Cortex of kidney (tissue), 1 donor: ENCODE results near the gene IMMT.

Experiments used
- DNase-seq: peaks from one replicate; lab custom pipeline; 2025; lab: John Stamatoyannopoulos, UW

IMMT gene

GRCh38 chr2:86226636-86227520 lies 31.6 kb upstream of the IMMT start:
- no peak for DNase-seq

DNA sequence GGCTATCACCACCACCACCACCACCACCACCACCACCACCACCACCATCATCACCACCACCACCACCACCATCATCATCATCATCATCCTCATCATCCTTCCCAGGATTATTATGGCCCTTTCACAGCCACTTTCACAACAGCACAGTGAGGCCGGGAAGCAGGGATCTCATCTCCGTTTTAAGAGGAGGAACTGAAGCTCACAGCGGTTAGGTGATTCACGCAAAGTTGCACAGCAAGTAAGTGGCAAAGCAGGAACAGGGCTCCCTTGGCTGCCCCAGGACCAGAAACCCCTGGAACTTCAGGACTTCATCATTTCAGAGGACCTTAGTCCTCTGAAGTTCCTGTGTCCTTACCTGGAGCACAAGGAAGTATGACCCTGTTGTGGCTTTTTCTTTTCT lies 30.8 kb upstream of the IMMT start:
- DNase-seq: no peak

DNA sequence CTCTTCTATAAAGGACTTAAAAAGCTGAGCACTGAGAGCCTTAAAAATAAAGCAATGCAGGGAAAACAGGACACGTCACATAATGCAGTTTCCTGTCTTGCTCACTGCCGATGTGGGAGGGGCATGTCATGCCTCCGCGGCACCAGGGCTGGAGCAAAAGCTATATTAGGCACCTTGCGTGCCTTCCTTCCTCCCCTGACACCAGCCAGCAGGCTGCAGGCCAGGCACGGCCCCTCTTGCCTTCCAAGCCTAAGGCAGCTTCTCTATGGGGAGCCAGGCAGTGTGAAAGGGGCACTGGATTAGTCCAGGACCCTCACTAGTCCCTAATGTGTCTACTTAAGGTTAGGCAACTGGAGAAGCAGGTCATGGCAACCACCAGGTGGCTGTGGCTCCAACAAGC lies 30.3 kb upstream of the IMMT start:
- no peak for DNase-seq

DNA sequence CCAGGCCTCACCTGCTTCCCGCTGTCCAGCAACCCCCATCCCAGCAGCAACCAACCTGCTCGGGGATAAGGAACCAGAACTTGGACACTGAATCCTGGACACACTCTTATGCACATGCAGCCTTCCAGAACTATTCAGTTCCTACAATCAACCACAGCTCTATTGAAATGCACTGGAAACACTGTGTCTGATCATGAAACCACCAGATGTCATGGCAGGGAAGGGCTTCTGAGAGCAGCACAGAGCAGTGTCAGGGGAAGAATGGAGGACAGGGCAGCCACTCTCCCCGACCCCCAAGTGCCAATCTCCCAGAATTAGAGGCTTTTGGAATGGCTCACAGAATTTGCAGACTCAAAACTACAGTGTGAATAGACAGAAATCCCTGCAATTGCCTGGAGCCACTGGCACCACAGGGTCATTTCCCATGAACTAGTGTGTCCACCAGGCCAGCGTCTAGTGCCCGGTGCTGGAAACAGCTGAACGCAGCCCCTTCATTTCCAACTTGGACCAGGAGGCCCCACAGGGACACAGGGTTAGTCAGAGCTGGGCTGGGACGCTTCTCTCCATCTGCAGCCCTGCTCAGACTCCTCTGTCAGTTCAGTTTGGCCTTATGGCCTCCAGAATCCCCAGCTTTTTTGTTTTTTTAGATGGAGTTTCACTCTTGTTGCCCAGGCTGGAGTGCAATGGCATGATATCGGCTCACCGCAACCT lies 29.5 kb upstream of the IMMT start:
- DNase-seq: no peak

GRCh38 chr2:86223927-86224560 lies 28.8 kb upstream of the IMMT start:
- no peak for DNase-seq

- no peak for DNase-seq
Measured at GRCh38 chr2:86223140-86223926, 28.1 kb upstream of the IMMT start.

DNA sequence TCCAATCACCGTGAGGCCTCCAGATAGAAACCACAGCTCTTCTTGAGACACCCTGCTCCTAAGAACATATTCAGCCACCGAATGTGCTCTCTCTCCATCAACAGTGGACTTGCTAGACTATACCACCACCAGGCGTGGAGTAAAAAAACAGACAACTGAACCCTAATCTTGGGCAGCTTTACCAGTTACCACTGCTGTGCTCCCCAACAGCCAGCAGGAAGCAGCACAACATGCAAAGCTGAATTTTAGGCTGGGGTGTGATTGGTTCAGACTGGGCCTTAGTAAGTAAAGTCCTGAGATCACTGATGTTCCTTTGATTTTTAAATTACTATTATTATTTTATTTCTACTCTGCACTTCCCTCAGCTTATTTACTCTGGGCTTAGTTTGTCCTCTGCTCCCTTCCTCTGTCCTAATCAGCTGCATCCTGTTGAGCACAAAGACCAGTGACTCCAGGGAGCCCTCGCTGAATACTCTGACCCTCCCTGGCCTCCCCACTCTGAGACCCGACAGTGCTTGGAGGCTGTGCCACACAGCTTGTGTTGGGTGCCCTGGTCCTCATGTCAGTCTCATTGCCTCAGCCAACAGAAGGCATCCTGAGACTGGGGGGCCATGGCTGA lies 25.9 kb upstream of the IMMT start:
- no peak for DNase-seq

GRCh38 chr2:86219896-86220295 lies 24.6 kb upstream of the IMMT start:
- DNase-seq: no peak

DNA sequence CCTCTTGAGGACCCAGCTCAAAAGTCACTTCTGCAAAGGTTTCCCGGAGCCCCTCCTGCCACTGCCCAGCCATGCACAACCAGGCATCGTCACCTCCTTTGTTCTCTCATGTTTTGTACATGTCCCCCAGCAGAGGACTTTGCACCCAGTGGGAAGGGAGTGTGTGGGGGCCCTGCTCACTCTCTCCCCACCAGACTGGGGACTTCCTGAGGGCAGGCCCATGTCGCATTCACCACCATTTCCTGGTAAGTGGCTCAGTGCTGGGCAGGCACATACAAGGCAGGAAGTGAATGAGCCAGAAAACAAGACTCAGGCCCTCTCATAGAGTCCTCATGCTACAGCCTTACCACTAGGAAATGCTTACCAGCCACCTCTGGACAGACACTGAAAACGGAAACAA lies 22.9 kb upstream of the IMMT start:
- no peak for DNase-seq

DNA sequence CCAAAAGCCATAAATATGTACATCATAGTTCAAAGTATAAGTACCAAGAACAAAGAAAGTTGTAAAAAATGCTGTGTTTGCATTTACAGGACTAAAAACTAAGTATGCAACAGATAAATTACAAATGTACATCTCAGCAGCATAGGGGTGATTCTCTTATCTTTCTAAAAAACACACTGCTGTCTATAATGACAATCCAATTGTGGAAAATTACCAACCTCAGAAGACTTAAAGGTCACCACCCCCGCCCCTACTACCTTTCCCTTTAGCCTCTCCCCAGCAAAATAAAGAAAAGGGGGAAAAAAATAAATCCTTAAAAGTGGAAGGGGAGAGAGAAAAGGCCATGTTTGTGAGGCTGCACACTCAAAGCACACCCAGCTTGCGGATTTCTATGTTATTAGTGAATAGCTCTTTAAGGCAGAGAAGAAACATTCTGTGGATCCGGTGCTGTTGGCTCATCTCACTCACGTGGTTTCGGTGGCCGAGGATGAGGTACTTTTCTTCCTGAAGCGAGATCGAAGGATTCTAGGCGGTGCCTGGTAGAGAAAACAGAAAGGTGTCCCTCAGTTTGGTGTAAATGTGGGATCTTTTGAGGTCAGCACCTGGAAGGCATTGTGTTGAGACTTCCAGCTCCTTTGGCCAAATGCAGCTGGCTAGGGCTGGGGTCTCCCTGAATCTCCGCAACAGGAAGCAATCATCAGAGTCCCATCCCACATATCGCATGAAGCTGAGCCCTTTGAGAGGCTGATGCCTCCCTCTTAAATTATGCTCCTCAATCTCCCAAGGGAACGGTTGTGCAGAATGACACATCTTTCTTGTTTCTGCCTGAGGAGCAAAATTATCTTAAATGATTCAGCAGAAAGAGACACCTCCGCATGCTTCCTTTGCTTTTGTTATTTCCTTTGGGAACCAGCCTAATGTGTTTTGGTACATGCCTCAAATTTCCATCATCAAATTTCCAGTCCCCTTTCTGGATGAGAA lies 21.6 kb upstream of the IMMT start:
- no peak for DNase-seq

DNA sequence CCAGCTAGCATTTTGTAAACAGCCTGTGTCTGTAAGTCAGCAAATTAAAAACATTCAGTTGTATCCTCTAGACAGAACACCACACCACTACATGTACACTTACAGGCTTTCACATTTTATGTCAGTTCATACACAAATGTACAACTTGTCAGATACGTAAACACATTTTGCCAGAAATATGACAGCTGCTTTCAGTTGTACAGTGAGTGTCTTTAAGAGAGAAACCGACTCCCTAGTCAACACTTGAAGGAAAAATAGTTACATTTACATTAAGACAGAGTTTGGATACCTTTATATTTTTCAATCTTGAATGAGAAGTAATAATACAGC lies 19.2 kb upstream of the IMMT start:
- no peak for DNase-seq

- no peak for DNase-seq
Measured at GRCh38 chr2:86213699-86214502, 18.6 kb upstream of the IMMT start.

- no peak for DNase-seq
Measured at GRCh38 chr2:86213056-86213455, 17.8 kb upstream of the IMMT start.

GRCh38 chr2:86211796-86212188 lies 16.5 kb upstream of the IMMT start:
- DNase-seq: no peak

GRCh38 chr2:86211033-86211795 lies 16.0 kb upstream of the IMMT start:
- DNase-seq: no peak

GRCh38 chr2:86204458-86204857 lies 9.2 kb upstream of the IMMT start:
- no peak for DNase-seq

DNA sequence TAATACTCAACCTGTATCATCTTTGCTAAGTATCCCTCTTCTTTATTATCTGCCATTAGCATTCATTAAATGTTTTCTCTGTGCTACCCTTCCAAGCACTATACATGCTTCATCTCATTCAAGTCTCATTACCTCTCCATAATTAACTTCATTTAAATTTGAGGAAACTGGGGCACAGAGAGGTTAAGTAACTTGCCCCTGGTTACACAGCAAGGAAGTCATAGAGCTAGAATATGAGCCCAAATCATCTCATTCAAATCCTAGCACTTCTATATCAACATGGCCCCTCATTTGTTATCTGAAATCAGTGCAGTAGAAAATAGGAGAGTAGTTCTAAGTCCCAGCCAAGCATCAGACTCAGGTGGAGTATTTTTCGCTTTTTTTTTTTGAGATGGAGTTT lies 8.4 kb upstream of the IMMT start:
- DNase-seq: no peak

- no peak for DNase-seq
Measured at GRCh38 chr2:86202702-86203101, 7.4 kb upstream of the IMMT start.

DNA sequence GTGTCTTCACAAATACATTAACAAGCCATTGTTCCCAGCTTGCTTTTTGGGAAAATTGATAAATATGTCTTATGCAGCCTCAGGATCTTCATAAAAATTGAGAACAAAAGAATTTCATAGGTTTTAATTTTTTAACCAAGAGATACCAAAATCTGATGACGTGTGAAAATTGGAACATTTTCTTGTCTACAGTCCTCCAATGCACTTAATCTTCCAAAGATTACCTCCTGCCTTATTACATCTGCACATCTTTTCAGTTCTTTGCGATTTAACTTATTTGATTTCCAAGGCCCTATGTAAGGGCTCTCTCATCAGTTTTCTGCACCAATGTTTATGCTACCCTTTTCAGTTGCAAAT lies 7.1 kb upstream of the IMMT start:
- DNase-seq: no peak
